A549 treated with CpdA at 1 μM for 4 hours (cell line): ENCODE data around the gene DEDD. TPM values are rescaled to one million over a fixed set of nuclear protein-coding genes. Genes with fewer than 3 reads are reported as not detected.

Source experiments
- total RNA-seq: library from RNA; stranded (reverse); fragments of 200-300 nt; extraction: Qiagen RNA extraction; gene quantifications from 5 replicates; pipeline ENCODE4 v1.2.3, GENCODE V29; 2022; ENCODE audit warnings: low read depth

The DEDD gene
- 23.0 to 33.3 TPM (median 32.4 TPM) in 5 replicates for total RNA-seq

DNA sequence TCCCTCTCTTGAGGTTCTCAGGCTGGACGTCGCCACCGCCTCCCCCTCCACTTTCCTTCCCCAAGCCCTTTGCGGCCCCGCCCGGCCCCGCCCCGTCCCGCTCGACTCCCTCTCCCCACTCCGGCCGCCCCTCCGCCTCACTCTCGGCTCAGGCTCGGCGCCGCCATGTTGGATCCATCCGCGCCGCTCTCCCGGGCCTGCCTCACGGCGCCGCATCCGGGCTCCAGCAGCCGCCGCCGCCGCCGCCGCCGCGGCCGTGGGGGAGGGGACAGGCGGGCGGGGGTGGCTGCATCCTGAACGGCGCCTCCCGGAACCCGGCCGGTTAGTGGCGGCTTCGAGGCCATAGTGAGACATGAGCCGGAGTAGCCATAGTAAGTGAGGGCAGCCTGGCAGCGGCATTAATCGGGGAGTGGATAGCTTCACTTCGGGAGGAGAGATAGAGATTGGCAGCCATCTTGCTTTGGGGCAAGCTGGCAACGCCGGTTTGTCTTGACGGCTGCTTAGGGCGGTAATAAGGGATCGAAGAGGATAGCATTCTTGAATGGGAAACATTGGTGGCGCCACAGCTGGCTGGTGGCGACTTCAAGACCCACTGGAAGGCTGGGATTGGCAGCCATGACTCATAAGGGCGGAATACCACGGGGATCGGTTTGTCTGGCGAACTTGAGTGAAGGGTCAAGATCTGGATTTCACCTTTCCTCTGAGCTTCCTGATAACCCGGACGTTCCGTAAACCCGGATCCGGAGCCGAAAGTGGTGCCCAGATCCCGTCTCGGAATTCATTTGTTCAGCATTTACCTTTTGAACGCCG is at the start of gene DEDD:
Gene DEDD, minus strand, starts transcription at position 258 of the 810 bp plus-strand sequence. CDS start 8,205 bp downstream, outside the sequence.

GRCh38 chr1:161177112-161177935 is 44.9 kb upstream of the DEDD start, which contains the start of gene B4GALT3:
TSS of gene B4GALT3 (minus strand) at chr1:161177507. CDS start at chr1:161176060, 1,447 bp downstream.

GRCh38 chr1:161165742-161166668 is 33.5 kb upstream of the DEDD start, which contains the start of gene PPOX:
TSS of gene PPOX (plus strand) at chr1:161166426. CDS start at chr1:161166848, 422 bp downstream.

GRCh38 chr1:161159087-161159912 is 26.8 kb upstream of the DEDD start, which contains the start of gene USP21:
TSS of gene USP21 (plus strand) at chr1:161159500. CDS start at chr1:161160641, 1,141 bp downstream.

DNA sequence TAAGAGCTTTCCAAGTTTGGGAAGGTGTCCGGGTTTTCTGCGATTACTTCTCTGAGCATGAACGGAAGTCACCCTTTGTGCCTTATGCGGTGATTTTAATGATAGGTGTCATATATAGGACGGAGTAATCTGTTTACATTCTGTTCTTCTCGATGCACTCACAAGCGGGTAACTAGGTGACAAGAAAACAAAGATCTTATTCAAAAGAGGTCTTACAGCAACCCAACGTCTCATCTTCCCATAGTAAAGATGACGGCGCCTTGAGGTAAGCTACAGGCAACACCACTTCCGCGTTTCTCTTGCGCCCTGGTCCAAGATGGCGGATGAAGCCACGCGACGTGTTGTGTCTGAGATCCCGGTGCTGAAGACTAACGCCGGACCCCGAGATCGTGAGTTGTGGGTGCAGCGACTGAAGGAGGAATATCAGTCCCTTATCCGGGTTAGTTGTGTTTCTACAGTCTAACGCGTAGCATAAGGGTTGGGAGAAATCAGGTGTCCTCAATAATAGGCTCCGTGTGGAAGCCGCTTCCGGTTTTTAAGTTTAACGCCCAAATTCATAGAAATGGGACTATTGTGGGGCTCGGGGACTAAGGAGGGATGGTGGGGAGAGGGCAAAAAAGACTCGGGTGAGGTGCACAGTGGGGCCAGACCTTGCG is 21.3 kb upstream of the DEDD start, which contains the start of gene UFC1:
Gene UFC1, plus strand, starts transcription at position 297 of the 656 bp plus-strand sequence. Its CDS starts 20 bp downstream, at position 317.

DNA sequence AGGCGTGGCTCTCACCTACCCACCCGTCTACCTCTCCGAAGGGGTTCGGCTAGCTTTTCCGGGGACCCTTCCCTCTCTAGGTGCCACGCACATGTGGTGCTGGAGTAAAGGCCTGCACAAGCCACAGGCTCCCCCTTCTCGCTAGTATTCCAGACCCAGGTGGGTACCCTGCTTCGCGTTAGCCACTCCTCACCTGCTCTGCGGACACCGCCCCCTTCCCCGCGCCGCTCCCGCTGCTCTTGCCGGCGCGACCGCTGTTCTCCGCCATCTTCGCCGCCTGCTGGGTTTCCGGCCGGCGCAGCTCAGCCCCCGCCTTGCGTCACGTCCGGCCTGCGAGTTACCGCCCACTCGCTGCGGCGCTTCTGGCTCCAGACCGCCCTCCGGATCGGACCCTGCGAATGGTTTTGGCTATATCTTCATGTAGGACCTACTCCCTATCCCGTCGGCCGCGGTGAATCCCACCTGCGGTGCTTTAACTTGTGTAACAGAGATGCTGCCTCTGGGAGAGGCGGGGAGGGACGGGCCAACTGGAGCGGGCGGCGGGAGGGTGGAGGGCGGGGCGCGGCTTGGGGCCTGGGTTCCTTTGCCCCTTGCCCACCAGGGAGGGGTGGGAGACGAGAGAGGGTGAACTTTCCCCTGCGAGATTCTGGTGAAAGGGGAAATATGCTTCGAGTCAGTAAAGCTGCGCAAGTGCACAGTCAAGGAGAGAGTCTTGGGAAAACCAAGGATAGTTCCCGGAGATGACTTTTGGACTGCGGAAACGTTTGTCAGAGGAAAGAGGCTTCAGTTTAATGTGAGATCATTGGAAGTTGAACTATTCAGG is 14.5 kb downstream of the DEDD start, which contains the start of the genes NIT1 and PFDN2:
Gene NIT1, plus strand, starts transcription at position 347 of the 823 bp plus-strand sequence. Its CDS starts 72 bp downstream, at position 419.
Gene PFDN2, minus strand, starts transcription at position 279 of the 823 bp plus-strand sequence. Its CDS starts 11 bp downstream, at position 268.

DNA sequence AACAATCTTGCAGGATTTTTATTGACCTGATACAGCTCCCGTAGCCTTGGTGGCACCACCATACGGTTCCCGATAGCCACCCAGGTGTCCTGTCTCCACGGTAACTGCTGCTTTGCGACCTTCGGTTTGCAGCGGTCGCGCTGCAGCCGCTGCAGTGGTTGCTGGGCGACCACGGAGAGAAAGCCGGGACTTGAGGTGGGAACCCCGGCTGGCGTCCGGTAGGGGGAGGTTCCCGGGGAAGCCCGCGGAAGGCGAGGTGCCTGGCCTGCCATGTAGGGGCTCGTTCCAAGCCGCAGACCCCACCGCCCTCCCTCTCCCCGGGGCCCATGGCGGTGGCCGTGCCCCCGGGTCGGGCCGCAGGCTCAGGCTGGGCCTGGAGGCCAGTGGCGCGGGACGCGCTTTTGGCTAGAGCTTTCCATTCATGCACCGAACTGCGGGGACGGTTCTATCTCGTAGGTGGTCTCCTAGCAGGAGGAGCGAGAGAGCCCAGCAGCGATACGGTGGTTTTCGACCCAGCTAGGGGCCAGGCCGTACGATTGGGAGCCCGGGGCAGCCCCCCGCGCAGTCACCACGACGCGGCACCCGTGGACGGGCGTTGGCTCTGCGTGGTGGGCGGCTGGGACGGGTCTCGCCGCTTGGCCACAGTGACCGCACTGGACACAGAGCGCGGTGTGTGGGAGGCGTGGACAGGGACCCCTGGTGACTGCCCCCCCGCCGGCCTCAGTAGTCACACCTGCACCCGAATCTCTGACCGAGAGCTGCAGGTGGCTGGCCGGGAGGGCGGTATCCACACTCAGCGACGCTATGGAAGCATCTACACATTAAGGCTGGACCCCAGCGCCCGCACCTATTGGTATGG is 34.0 kb downstream of the DEDD start, which contains the start of gene KLHDC9:
Gene KLHDC9, plus strand, starts transcription at position 152 of the 859 bp plus-strand sequence. Its CDS starts 175 bp downstream, at position 327.

DNA sequence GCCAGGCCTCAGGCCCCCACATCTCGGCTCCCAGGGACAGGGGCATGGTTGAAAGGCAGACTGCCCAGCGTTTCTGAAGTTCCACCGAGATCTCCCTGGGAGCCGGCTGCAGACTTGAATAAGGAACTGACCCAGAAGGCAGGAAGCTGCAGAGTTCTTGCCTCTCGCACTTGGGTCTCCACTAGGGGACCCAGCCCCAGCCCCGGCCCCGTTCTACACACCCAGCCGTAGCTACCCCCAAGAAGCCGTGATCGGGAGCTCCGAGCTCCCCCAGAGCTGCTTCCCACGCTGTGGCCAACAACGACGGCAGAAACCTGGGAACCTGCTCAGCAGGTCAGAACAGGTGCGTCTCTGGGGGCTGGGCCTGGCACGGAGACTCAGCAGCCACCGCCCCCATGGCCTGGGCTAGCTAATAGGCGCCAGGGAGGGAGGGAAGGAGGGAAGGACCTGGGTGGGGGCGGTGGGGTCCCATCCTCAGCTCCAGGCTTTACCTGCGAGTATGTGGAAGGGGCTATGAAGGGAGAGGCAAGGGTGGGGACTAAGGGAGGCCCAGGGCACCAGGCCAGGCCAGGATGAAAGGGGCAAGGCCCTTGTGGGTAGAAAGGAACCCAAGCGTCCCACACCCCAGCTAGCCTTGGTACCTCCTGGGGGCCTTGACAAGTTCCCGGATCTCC is 43.1 kb downstream of the DEDD start, which contains the start of gene NECTIN4:
Gene NECTIN4, minus strand, starts transcription at position 308 of the 674 bp plus-strand sequence. Its CDS starts 262 bp downstream, at position 46.

Other genes with a start within 250 kb of the DEDD start
- gene ITLN1, start 247.5 kb downstream of the DEDD start, total RNA-seq = not detected in 5 replicates
- gene ITLN2, start 177.9 kb downstream of the DEDD start, total RNA-seq = 0.16 TPM in 1 of 5 replicates, not detected in the others
- gene F11R, start 111.5 kb downstream of the DEDD start, total RNA-seq = 42.3 to 56.2 TPM (median 52.6 TPM) in 5 replicates
- gene TSTD1, start 93.7 kb downstream of the DEDD start, total RNA-seq = 0.25 to 0.52 TPM (median 0.40 TPM) in 4 of 5 replicates, not detected in the other
- 51.2 to 62.5 TPM (median 55.3 TPM) in 5 replicates for gene USF1, start 86.7 kb downstream of the DEDD start, total RNA-seq
- 0.05 to 0.19 TPM (median 0.11 TPM) in 4 of 5 replicates, not detected in the other for gene ARHGAP30, start 62.8 kb downstream of the DEDD start, total RNA-seq
- gene NECTIN4, start 43.1 kb downstream of the DEDD start, total RNA-seq = 1.2 to 2.2 TPM (median 1.3 TPM) in 5 replicates
- 0.76 to 2.3 TPM (median 1.9 TPM) in 5 replicates for gene KLHDC9, start 34.3 kb downstream of the DEDD start, total RNA-seq
- 121 to 142 TPM (median 125 TPM) in 5 replicates for gene PFDN2, start 14.6 kb downstream of the DEDD start, total RNA-seq
- gene NIT1, start 14.6 kb downstream of the DEDD start, total RNA-seq = 29.0 to 36.5 TPM (median 33.2 TPM) in 5 replicates
- gene UFC1, start 21.3 kb upstream of the DEDD start, total RNA-seq = 92.8 to 141 TPM (median 93.5 TPM) in 5 replicates
- 18.2 to 26.4 TPM (median 23.5 TPM) in 5 replicates for gene USP21, start 26.8 kb upstream of the DEDD start, total RNA-seq
- 12.9 to 16.4 TPM (median 14.2 TPM) in 5 replicates for gene PPOX, start 33.8 kb upstream of the DEDD start, total RNA-seq
- gene B4GALT3, start 44.8 kb upstream of the DEDD start, total RNA-seq = 25.3 to 32.6 TPM (median 30.6 TPM) in 5 replicates
- 0.01 TPM in 1 of 5 replicates, not detected in the others for gene ADAMTS4, start 66.4 kb upstream of the DEDD start, total RNA-seq
- 79.3 to 107 TPM (median 81.5 TPM) in 5 replicates for gene NDUFS2, start 69.7 kb upstream of the DEDD start, total RNA-seq
- 0.18 TPM in 1 of 5 replicates, not detected in the others for gene FCER1G, start 82.6 kb upstream of the DEDD start, total RNA-seq
- gene APOA2, start 91.0 kb upstream of the DEDD start, total RNA-seq = 4.4 TPM in 1 of 5 replicates, not detected in the others
- gene TOMM40L, start 93.4 kb upstream of the DEDD start, total RNA-seq = 9.7 to 11.4 TPM (median 11.1 TPM) in 5 replicates
- gene NR1I3, start 105.5 kb upstream of the DEDD start, total RNA-seq = 0.03 TPM in 1 of 5 replicates, not detected in the others
- gene PCP4L1, start 126.1 kb upstream of the DEDD start, total RNA-seq = 0.07 to 0.10 TPM (median 0.09 TPM) in 3 of 5 replicates, not detected in the others
- gene MPZ, start 177.3 kb upstream of the DEDD start, total RNA-seq = 0.15 to 0.32 TPM (median 0.21 TPM) in 5 replicates
- gene SDHC, start 181.7 kb upstream of the DEDD start, total RNA-seq = 235 to 259 TPM (median 245 TPM) in 5 replicates
- gene CFAP126, start 235.2 kb upstream of the DEDD start, total RNA-seq = 0.14 to 0.36 TPM (median 0.25 TPM) in 3 of 5 replicates, not detected in the others